ENCODE data around the gene TMEFF2.

The TMEFF2 gene

GRCh38 chr2:192023006-192023405, 171.7 kb downstream of the TMEFF2 start:
- no peaks in the 10 kb centered on the region for H3K4me1 Mint-ChIP-seq
- peaks cover 6% of the 10 kb centered on the region for H3K27me3 Mint-ChIP-seq
- H3K36me3 Mint-ChIP-seq: no peaks in the 10 kb centered on the region
- ATAC-seq (ENCODE audit: low read depth) (no peak), DNase-seq (ENCODE audit: low spot score in 2 of 2) (no peak)
- H3K27ac Mint-ChIP-seq: no peak overlapping the region
- H3K9me3 Mint-ChIP-seq: no peaks in the 10 kb centered on the region
- no peak overlapping the region for H3K4me3 Mint-ChIP-seq

- ATAC-seq (ENCODE audit: low read depth) (no peak), DNase-seq (ENCODE audit: low spot score in 2 of 2) (no peak)
- Mint-ChIP-seq H3K9me3 (no peaks in the 10 kb centered on the region), H3K4me1 (no peaks in the 10 kb centered on the region), H3K27me3 (peaks cover 2% of the 10 kb centered on the region), H3K4me3 (no peak overlapping the region), H3K27ac (no peak overlapping the region), H3K36me3 (no peaks in the 10 kb centered on the region)
Measured at GRCh38 chr2:192017844-192018243, 176.9 kb downstream of the TMEFF2 start.

GRCh38 chr2:192016265-192016664, 178.5 kb downstream of the TMEFF2 start:
- no peaks in the 10 kb centered on the region for H3K9me3 Mint-ChIP-seq
- peaks cover under 1% of the 10 kb centered on the region for H3K27me3 Mint-ChIP-seq
- H3K36me3 Mint-ChIP-seq: no peaks in the 10 kb centered on the region
- H3K4me3 Mint-ChIP-seq: no peak overlapping the region
- DNase-seq (ENCODE audit: low spot score in 2 of 2) (no peak), ATAC-seq (ENCODE audit: low read depth) (no peak)
- no peak overlapping the region for H3K27ac Mint-ChIP-seq
- no peaks in the 10 kb centered on the region for H3K4me1 Mint-ChIP-seq

GRCh38 chr2:192013211-192013610, 181.5 kb downstream of the TMEFF2 start:
- H3K27me3 Mint-ChIP-seq: peaks cover 2% of the 10 kb centered on the region
- H3K4me3 Mint-ChIP-seq: no peak overlapping the region
- DNase-seq (ENCODE audit: low spot score in 2 of 2): no peak
- H3K9me3 Mint-ChIP-seq: no peaks in the 10 kb centered on the region
- no peak for ATAC-seq (ENCODE audit: low read depth)
- no peak overlapping the region for H3K27ac Mint-ChIP-seq
- no peaks in the 10 kb centered on the region for H3K36me3 Mint-ChIP-seq
- H3K4me1 Mint-ChIP-seq: no peaks in the 10 kb centered on the region

GRCh38 chr2:192011196-192011595, 183.5 kb downstream of the TMEFF2 start:
- DNase-seq (ENCODE audit: low spot score in 2 of 2): no peak
- no peaks in the 10 kb centered on the region for H3K36me3 Mint-ChIP-seq
- no peaks in the 10 kb centered on the region for H3K4me1 Mint-ChIP-seq
- ATAC-seq (ENCODE audit: low read depth): no peak
- H3K4me3 Mint-ChIP-seq: no peak overlapping the region
- H3K27me3 Mint-ChIP-seq: peaks cover 2% of the 10 kb centered on the region
- H3K9me3 Mint-ChIP-seq: no peaks in the 10 kb centered on the region
- no peak overlapping the region for H3K27ac Mint-ChIP-seq

GRCh38 chr2:192010073-192010472, 184.7 kb downstream of the TMEFF2 start:
- peaks cover 2% of the 10 kb centered on the region for H3K27me3 Mint-ChIP-seq
- DNase-seq (ENCODE audit: low spot score in 2 of 2): no peak

GRCh38 chr2:192007581-192008228, 187.0 kb downstream of the TMEFF2 start:
- no peaks in the 10 kb centered on the region for H3K36me3 Mint-ChIP-seq
- H3K9me3 Mint-ChIP-seq: no peaks in the 10 kb centered on the region
- H3K27me3 Mint-ChIP-seq: peaks cover 2% of the 10 kb centered on the region
- DNase-seq (ENCODE audit: low spot score in 2 of 2) (no peak), ATAC-seq (ENCODE audit: low read depth) (no peak)
- H3K4me3 Mint-ChIP-seq: no peak overlapping the region
- H3K4me1 Mint-ChIP-seq: no peaks in the 10 kb centered on the region
- no peak overlapping the region for H3K27ac Mint-ChIP-seq

More at GRCh38 chr2:192010073-192010472, 184.7 kb downstream of the TMEFF2 start:
- Mint-ChIP-seq H3K9me3 (no peaks in the 10 kb centered on the region), H3K27ac (no peak overlapping the region), H3K4me3 (no peak overlapping the region), H3K36me3 (no peaks in the 10 kb centered on the region), H3K4me1 (no peaks in the 10 kb centered on the region)
- no peak for ATAC-seq (ENCODE audit: low read depth)

GRCh38 chr2:192005211-192005610, 189.5 kb downstream of the TMEFF2 start:
- ATAC-seq (ENCODE audit: low read depth): no peak
- no peaks in the 10 kb centered on the region for H3K36me3 Mint-ChIP-seq
- no peak for DNase-seq (ENCODE audit: low spot score in 2 of 2)
- no peak overlapping the region for H3K4me3 Mint-ChIP-seq
- H3K9me3 Mint-ChIP-seq: no peaks in the 10 kb centered on the region
- H3K27me3 Mint-ChIP-seq: peaks cover 2% of the 10 kb centered on the region
- H3K4me1 Mint-ChIP-seq: no peaks in the 10 kb centered on the region
- H3K27ac Mint-ChIP-seq: no peak overlapping the region

GRCh38 chr2:192004188-192004963, 190.4 kb downstream of the TMEFF2 start:
- Mint-ChIP-seq H3K27ac (no peak overlapping the region), H3K4me1 (no peaks in the 10 kb centered on the region), H3K27me3 (peaks cover 2% of the 10 kb centered on the region), H3K4me3 (no peak overlapping the region), H3K9me3 (no peaks in the 10 kb centered on the region), H3K36me3 (no peaks in the 10 kb centered on the region)
- ATAC-seq (ENCODE audit: low read depth) (no peak), DNase-seq (ENCODE audit: low spot score in 2 of 2) (no peak)

GRCh38 chr2:192002418-192002817, 192.3 kb downstream of the TMEFF2 start:
- Mint-ChIP-seq H3K36me3 (no peaks in the 10 kb centered on the region), H3K27ac (no peak overlapping the region), H3K4me1 (no peaks in the 10 kb centered on the region), H3K9me3 (no peaks in the 10 kb centered on the region), H3K27me3 (no peaks in the 10 kb centered on the region), H3K4me3 (no peak overlapping the region)
- ATAC-seq (ENCODE audit: low read depth) (no peak), DNase-seq (ENCODE audit: low spot score in 2 of 2) (no peak)

GRCh38 chr2:192000196-192000980, 194.3 kb downstream of the TMEFF2 start:
- H3K9me3 Mint-ChIP-seq: no peaks in the 10 kb centered on the region
- no peak for DNase-seq (ENCODE audit: low spot score in 2 of 2)
- ATAC-seq (ENCODE audit: low read depth): no peak
- no peak overlapping the region for H3K27ac Mint-ChIP-seq
- no peaks in the 10 kb centered on the region for H3K4me1 Mint-ChIP-seq
- H3K36me3 Mint-ChIP-seq: no peaks in the 10 kb centered on the region
- H3K27me3 Mint-ChIP-seq: no peaks in the 10 kb centered on the region
- H3K4me3 Mint-ChIP-seq: no peak overlapping the region

- H3K36me3 Mint-ChIP-seq: no peaks in the 10 kb centered on the region
- no peaks in the 10 kb centered on the region for H3K4me1 Mint-ChIP-seq
- no peaks in the 10 kb centered on the region for H3K9me3 Mint-ChIP-seq
- no peak overlapping the region for H3K27ac Mint-ChIP-seq
- DNase-seq (ENCODE audit: low spot score in 2 of 2): no peak
- no peak overlapping the region for H3K4me3 Mint-ChIP-seq
- ATAC-seq (ENCODE audit: low read depth): no peak
- no peaks in the 10 kb centered on the region for H3K27me3 Mint-ChIP-seq
Measured at GRCh38 chr2:191999101-191999841, 195.5 kb downstream of the TMEFF2 start.

GRCh38 chr2:191995285-191995684, 199.4 kb downstream of the TMEFF2 start:
- ATAC-seq (ENCODE audit: low read depth): no peak
- Mint-ChIP-seq H3K4me1 (no peaks in the 10 kb centered on the region), H3K4me3 (no peak overlapping the region), H3K36me3 (no peaks in the 10 kb centered on the region), H3K9me3 (no peaks in the 10 kb centered on the region), H3K27ac (no peak overlapping the region), H3K27me3 (peaks cover 3% of the 10 kb centered on the region)
- no peak for DNase-seq (ENCODE audit: low spot score in 2 of 2)

GRCh38 chr2:191994749-191995148, 200.0 kb downstream of the TMEFF2 start:
- ATAC-seq (ENCODE audit: low read depth) (no peak), DNase-seq (ENCODE audit: low spot score in 2 of 2) (no peak)
- Mint-ChIP-seq H3K36me3 (no peaks in the 10 kb centered on the region), H3K27ac (no peak overlapping the region), H3K27me3 (peaks cover 3% of the 10 kb centered on the region), H3K9me3 (no peaks in the 10 kb centered on the region), H3K4me3 (no peak overlapping the region), H3K4me1 (no peaks in the 10 kb centered on the region)

Measured in memory B cell (primary cell).